ENCODE measurements around the gene EFCAB11. TPM values are rescaled to one million over a fixed set of nuclear protein-coding genes. Genes with fewer than 3 reads are reported as not detected.

The EFCAB11 gene
- total and polyA plus RNA-seq, 2 donors (not counting 1 experiment from before 2014, with no cell fraction given): 4.2 to 13.8 TPM

GRCh38 chr14:89986462-89987160 lies 32.1 kb upstream of the EFCAB11 start:
- H4K20me1 ChIP-seq (ENCODE audit: control insufficient read depth, insufficient read depth, low read length, poor library complexity, severe bottlenecking): no peaks in the 10 kb centered on the region
- DNase-seq: no peak
- POLR2A ChIA-PET: no interaction called here
- H3K36me3 ChIP-seq (replicated peaks in 1 of 2; ENCODE audit: control extremely low read depth in 1 of 2, control insufficient read depth in 1 of 2, extremely low read depth in 1 of 2, insufficient read depth in 2 of 2, low read length in 1 of 2): peaks cover 16 to 54% of the 10 kb centered on the region in 2 experiments
- H3K4me1 ChIP-seq (ENCODE audit: control insufficient read depth in 2 of 2, insufficient read depth in 2 of 2, low read length in 2 of 2): no peaks in the 10 kb centered on the region
- H2AFZ ChIP-seq (ENCODE audit: insufficient read depth, low read depth, low read length, poor library complexity, severe bottlenecking): no peak overlapping the region
- CTCF ChIA-PET: interaction anchor here (2.0 to 7.3 kb wide), 2 partner anchors 14 to 47 kb away, joined by 6 to 37 read pairs; no protein-coding TSS in a partner anchor
- no peak overlapping the region for H3K9ac ChIP-seq (ENCODE audit: low read length)
- no peak overlapping the region for H3K27ac Mint-ChIP-seq
- no peaks in the 10 kb centered on the region for H3K4me1 Mint-ChIP-seq
- WGBS (ENCODE audit: insufficient coverage): no CpG with 5 or more reads among the region's 5 CpGs
- no peaks in the 10 kb centered on the region for H3K9me3 ChIP-seq (ENCODE audit: control extremely low read depth in 1 of 3, control insufficient read depth in 2 of 3, insufficient read depth in 1 of 3, low read length in 2 of 3)
- no peaks in the 10 kb centered on the region for H3K27me3 Mint-ChIP-seq
- no peak overlapping the region for H3K4me2 ChIP-seq (replicated peaks; ENCODE audit: low read depth, low read length, poor library complexity, severe bottlenecking)
- TF ChIP-seq EZH2 (IDR thresholded peaks at IDR 0.05; ENCODE audit: borderline replicate concordance, insufficient read depth, low read depth, low read length, poor library complexity, severe bottlenecking) (no peak), CTCF (IDR thresholded peaks at IDR 0.05) (no peak)
- intact Hi-C loops (cut with micrococcal nuclease): no loop called here
- no peaks in the 10 kb centered on the region for H3K27me3 ChIP-seq (replicated peaks in 1 of 4; ENCODE audit: control extremely low read depth in 1 of 4, control insufficient read depth in 3 of 4, insufficient read depth in 4 of 4, low read length in 3 of 4)
- no peak for ATAC-seq (ENCODE audit: low read depth)
- H3K27ac ChIP-seq (ENCODE audit: low read length in 2 of 2): no peak overlapping the region
- H3K4me3 ChIP-seq (ENCODE audit: control extremely low read depth in 1 of 5, extremely low read depth in 1 of 5, insufficient read depth in 1 of 5, low read depth in 2 of 5, low read length in 4 of 5): no peak overlapping the region
- H3K4me3 Mint-ChIP-seq: no peak overlapping the region
- no peaks in the 10 kb centered on the region for H3K9me3 Mint-ChIP-seq (ENCODE audit: insufficient read depth)
- H3K79me2 ChIP-seq (ENCODE audit: control insufficient read depth, insufficient read depth, low read length): no peaks in the 10 kb centered on the region

GRCh38 chr14:89983375-89983774 lies 28.8 kb upstream of the EFCAB11 start:
- intact Hi-C loops (cut with micrococcal nuclease): no loop called here
- TF ChIP-seq EZH2 (IDR thresholded peaks at IDR 0.05; ENCODE audit: borderline replicate concordance, insufficient read depth, low read depth, low read length, poor library complexity, severe bottlenecking): no peak
- no peak for TF ChIP-seq CTCF (IDR thresholded peaks at IDR 0.05)
- no peaks in the 10 kb centered on the region for H3K4me1 ChIP-seq (ENCODE audit: control insufficient read depth in 2 of 2, insufficient read depth in 2 of 2, low read length in 2 of 2)
- H3K9me3 ChIP-seq (ENCODE audit: control extremely low read depth in 1 of 3, control insufficient read depth in 2 of 3, insufficient read depth in 1 of 3, low read length in 2 of 3): no peaks in the 10 kb centered on the region
- peaks cover 13 to 60% of the 10 kb centered on the region in 2 experiments for H3K36me3 ChIP-seq (replicated peaks in 1 of 2; ENCODE audit: control extremely low read depth in 1 of 2, control insufficient read depth in 1 of 2, extremely low read depth in 1 of 2, insufficient read depth in 2 of 2, low read length in 1 of 2)
- H3K79me2 ChIP-seq (ENCODE audit: control insufficient read depth, insufficient read depth, low read length): no peaks in the 10 kb centered on the region
- Mint-ChIP-seq H3K27me3 (no peaks in the 10 kb centered on the region), H3K4me3 (no peak overlapping the region), H3K9me3 (ENCODE audit: insufficient read depth) (no peaks in the 10 kb centered on the region), H3K27ac (no peak overlapping the region), H3K4me1 (no peaks in the 10 kb centered on the region)
- no peak overlapping the region for H2AFZ ChIP-seq (ENCODE audit: insufficient read depth, low read depth, low read length, poor library complexity, severe bottlenecking)
- no peak overlapping the region for H3K27ac ChIP-seq (ENCODE audit: low read length in 2 of 2)
- ChIA-PET POLR2A (no interaction called here), CTCF (interaction anchor here (7.3 kb wide), 1 partner anchor 11 kb away, joined by 37 read pairs; no protein-coding TSS in a partner anchor)
- no peak for ATAC-seq (ENCODE audit: low read depth)
- 95% methylated on average over 2 of the region's 2 CpGs for WGBS (ENCODE audit: insufficient coverage)
- no peak overlapping the region for H3K9ac ChIP-seq (ENCODE audit: low read length)
- H3K27me3 ChIP-seq (replicated peaks in 1 of 4; ENCODE audit: control extremely low read depth in 1 of 4, control insufficient read depth in 3 of 4, insufficient read depth in 4 of 4, low read length in 3 of 4): no peaks in the 10 kb centered on the region
- no peak for DNase-seq
- no peak overlapping the region for H3K4me2 ChIP-seq (replicated peaks; ENCODE audit: low read depth, low read length, poor library complexity, severe bottlenecking)
- no peaks in the 10 kb centered on the region for H4K20me1 ChIP-seq (ENCODE audit: control insufficient read depth, insufficient read depth, low read length, poor library complexity, severe bottlenecking)
- no peak overlapping the region for H3K4me3 ChIP-seq (ENCODE audit: control extremely low read depth in 1 of 5, extremely low read depth in 1 of 5, insufficient read depth in 1 of 5, low read depth in 2 of 5, low read length in 4 of 5)

Measured in B cell (primary cell).